Measurements from ENCODE around the gene VPS72.
A peak's percentile ranks its signal among the peaks of the same experiment; 100 is the strongest.
"Not testable (repeated sequence)": the region's sequence is repeated elsewhere in the genome, so short reads cannot be mapped to it uniquely, and the experiment has no call there.

VPS72 gene, protein sequence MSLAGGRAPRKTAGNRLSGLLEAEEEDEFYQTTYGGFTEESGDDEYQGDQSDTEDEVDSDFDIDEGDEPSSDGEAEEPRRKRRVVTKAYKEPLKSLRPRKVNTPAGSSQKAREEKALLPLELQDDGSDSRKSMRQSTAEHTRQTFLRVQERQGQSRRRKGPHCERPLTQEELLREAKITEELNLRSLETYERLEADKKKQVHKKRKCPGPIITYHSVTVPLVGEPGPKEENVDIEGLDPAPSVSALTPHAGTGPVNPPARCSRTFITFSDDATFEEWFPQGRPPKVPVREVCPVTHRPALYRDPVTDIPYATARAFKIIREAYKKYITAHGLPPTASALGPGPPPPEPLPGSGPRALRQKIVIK

GRCh38 chr1:151189637-151190445, at the start of gene VPS72:
Gene VPS72, minus strand, starts transcription at chr1:151190197. Its CDS starts 76 bp downstream, at chr1:151190121.
- DNase-seq (ENCODE audit: low read depth): no peak

DNA sequence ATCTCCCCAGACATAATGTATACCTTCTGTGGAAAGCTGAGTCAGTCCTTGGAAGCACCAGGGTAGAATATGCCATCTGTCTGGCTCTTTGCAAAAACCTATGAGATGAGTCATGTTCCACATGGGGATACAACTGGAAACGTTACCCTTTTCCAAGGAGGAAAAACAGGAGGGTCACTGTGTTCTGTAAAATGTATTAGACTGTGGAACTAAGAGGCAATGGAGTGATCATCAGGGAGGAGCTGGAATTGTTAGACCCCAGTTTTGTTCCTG, 48.4 kb upstream of the VPS72 start:
- peak; percentile 92 for DNase-seq (ENCODE audit: low read depth)

- DNase-seq (ENCODE audit: low read depth): no peak
Observed at GRCh38 chr1:151237678-151238466, 47.9 kb upstream of the VPS72 start.

DNA sequence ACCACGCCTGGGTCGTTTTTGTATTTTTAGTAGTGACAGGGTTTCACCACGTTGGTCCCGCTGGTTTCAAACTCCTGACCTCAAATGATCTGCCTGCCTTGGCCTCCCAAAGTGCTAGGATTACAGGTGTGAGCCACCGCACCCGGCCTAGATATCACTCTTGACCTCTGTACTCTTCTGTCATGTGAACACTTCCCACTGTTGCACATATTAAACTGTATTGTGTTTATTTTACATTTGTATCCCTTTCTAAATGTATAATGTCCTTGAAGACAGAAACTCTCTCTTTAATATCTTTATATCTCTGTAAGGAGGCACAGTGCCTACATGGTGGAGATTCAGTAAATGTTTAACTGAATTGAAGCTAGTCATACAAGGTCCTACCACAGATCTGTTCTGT, 45.2 kb upstream of the VPS72 start:
- DNase-seq (ENCODE audit: low read depth): no peak

- DNase-seq (ENCODE audit: low read depth): no peak
Observed at GRCh38 chr1:151222130-151222529, 32.1 kb upstream of the VPS72 start.

DNA sequence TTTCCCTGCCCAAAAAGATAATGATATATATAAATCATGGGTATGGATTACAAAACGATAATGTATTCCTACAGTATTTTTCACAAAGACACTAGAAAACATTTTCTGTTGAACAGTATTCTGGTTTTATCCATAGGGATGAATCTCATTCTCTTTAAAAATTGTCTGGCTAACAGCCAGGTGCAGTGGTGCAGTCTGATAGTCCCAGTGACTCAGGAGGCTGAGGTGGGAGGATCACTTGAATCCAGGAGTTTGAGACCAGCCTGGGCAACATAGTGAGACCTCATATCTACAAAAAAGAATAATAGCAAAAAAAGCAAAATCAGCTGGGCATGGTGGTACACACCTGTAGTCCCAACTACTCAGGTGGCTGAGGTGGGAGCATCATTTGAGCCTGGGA, 31.6 kb upstream of the VPS72 start:
- DNase-seq (ENCODE audit: low read depth): no peak

GRCh38 chr1:151213560-151213959, 23.6 kb upstream of the VPS72 start:
- DNase-seq (ENCODE audit: low read depth): no peak

DNA sequence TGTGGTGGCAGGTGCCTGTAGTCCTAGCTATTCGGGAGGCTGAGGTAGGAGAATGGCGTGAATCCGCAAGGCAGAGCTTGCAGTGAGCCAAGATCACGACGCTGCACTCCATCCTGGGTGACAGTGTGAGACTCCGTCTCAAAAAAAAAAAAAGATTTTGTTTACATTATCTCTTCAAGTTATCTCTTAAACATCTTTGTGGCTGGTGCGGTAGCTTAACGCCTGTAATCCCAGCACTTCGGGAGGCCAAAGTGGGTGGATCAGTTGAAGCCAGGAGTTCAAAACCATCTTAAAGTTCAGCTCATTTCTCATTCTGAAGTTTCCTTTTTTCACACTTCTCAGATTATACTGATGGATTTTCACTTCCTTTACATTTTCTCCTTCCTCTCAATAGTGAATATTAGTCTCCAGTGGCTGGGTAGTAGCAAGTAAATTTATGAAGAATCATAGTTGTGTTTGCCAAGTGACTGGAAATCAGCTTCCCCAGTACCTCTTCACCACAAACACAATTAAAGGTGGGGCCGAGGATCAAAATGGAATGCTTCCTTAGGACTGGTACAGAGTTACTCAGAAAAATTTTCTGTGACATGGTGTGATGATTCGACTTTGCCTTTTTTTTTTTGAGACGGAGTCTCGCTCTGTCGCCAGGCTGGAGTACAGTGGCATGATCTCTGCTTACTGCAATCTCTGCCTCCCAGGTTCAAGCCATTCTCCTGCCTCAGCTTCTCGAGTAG, 22.1 kb upstream of the VPS72 start:
- DNase-seq (ENCODE audit: low read depth): no peak

GRCh38 chr1:151210830-151211229, 20.8 kb upstream of the VPS72 start:
- no peak for DNase-seq (ENCODE audit: low read depth)

- not testable (repeated sequence) for DNase-seq (ENCODE audit: low read depth)
Observed at GRCh38 chr1:151205381-151205965, 15.5 kb upstream of the VPS72 start.

DNA sequence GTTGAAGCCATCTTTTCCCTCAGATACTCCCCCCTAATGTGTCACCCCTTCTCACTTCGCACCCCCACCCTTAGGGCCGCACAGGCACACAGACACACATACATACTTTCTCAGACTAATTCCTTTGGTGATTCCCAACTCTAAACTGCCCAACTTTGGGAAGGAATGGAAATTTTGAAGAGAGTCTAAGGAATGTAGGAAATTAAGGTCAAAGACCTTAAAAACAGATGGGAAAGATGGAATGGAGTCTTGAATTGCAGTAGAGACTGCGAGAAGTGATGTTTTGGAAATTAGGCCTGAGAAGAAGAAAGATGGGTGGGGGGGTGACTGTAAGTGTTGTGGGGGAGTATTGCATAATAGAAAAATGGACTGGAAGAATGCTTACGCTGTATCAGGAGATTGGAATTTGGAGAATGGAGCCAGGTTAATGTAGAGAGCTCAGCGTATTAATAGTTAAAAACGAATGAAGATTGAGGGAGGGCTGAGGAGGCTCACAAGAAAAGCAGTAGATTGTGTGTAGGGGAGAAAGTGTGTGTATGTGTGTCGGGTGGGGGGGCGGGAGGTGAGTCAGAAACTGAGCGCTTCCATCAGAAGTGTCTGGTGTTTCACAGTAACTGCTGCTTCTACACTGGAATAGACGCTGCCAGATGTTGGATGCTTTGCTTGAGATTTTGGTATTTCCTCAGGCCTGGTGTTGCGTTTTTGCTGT, 10.0 kb upstream of the VPS72 start:
- peak; percentile 94 for DNase-seq (ENCODE audit: low read depth)

- peak; percentile 90 for DNase-seq (ENCODE audit: low read depth)
Observed at GRCh38 chr1:151198254-151199127, 8.5 kb upstream of the VPS72 start, which contains the start of gene PIP5K1A. Gene PIP5K1A, plus strand, starts transcription at chr1:151198552. Its CDS starts 445 bp downstream, at chr1:151198997.

- DNase-seq (ENCODE audit: low read depth): no peak
Observed at GRCh38 chr1:151197863-151198253, 7.9 kb upstream of the VPS72 start.

DNA sequence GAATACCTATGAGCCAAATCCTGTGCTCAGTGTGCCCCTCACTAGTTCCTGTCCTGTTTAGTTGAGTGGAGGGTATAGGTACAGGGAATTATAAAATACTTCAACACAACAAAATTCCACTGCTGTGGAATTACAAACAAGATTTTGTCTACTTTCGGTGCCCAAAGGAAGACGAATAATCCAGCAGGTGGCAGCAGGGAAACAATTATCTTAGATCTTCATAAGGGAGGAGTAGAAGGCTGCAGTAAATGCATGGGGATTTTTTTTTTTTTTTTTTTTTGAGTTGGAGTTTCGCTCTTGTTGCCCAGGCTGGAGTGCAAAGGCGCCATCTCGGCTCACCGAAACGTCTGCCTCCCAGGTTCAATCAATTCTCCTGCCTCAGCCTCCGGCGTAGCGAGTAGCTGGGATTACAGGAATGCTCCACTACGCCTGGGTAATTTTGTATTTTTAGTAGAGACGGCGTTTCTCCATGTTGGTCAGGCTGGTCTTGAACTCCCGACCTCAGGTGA, 6.3 kb upstream of the VPS72 start:
- DNase-seq (ENCODE audit: low read depth): peak; percentile 82

- peak; percentile 91 for DNase-seq (ENCODE audit: low read depth)
Observed at GRCh38 chr1:151194894-151195594, 5.0 kb upstream of the VPS72 start.

GRCh38 chr1:151193856-151194255, 3.9 kb upstream of the VPS72 start:
- DNase-seq (ENCODE audit: low read depth): no peak

DNA sequence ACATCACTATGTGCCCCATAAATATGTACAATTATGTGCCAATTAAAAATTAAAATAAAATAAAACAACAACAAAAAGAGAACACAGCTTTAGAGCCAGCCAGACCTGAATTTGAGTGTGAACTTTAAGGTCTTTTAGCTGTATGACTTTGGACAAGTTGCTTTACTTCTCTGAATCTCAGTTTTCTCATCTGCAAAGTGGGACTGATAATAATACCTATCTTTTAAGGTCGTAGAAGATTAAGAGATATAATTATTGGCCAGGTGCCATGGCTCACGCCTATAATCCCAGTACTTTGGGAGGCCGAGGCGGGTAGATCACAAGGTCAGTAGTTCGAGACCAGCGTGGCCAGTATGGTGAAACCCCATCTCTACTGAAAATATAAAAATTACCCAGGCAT, 3.3 kb upstream of the VPS72 start:
- DNase-seq (ENCODE audit: low read depth): no peak

GRCh38 chr1:151192047-151192446, 2.0 kb upstream of the VPS72 start:
- DNase-seq (ENCODE audit: low read depth): no peak

DNA sequence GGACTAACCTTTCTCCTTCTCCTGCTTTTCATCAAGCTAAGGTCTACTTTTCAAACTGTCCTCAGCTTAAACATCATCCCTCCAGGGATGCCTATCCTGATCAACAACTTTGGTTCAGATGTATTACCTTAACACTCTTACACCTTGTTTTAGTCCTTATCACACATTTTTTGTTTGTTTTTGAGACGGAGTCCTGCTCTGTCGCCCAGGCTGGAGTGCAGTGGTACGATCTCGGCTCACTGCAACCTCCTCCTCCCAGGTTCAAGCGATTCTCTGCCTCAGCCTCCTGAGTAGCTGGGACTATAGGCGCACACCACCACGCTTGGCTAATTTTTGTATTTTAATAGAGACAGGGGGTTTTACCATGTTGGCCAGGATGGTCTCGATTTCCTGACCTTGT, 1.3 kb downstream of the VPS72 start:
- DNase-seq (ENCODE audit: low read depth): not testable (repeated sequence)

Measured in HS-5 (cell line).